Large intestine (tissue), 3 donors: Measurements from ENCODE around the gene MRPL3. TPM values are rescaled to one million over a fixed set of nuclear protein-coding genes. Genes with fewer than 3 reads are reported as not detected.

Experiments
- DNase-seq, 2 donors: peaks; one replicate each; pipeline versions ENCODE4 v3.0.0 to v3.0.0-alpha.2; 2013
- H3K27ac ChIP-seq: one replicate; pipeline ENCODE4 v1.5.1; 2013; ENCODE audit warnings: low read length
- H3K27me3 ChIP-seq: 2 replicates; pipeline ENCODE4 v1.6.1; 2013; ENCODE audit warnings: low read length; ENCODE audit not compliant: control insufficient read depth, insufficient read depth
- H3K36me3 ChIP-seq: 2 replicates; pipeline ENCODE4 v1.6.1; 2013; ENCODE audit warnings: low read length; ENCODE audit not compliant: control insufficient read depth, insufficient read depth
- H3K4me1 ChIP-seq: one replicate; pipeline ENCODE4 v1.6.1; 2013; ENCODE audit warnings: low read length; ENCODE audit not compliant: control insufficient read depth, insufficient read depth
- H3K4me3 ChIP-seq: one replicate; pipeline ENCODE4 v1.5.1; 2013; ENCODE audit warnings: low read length
- H3K9me3 ChIP-seq: one replicate; pipeline ENCODE4 v1.6.1; 2013; ENCODE audit warnings: mild to moderate bottlenecking, low read depth, low read length, moderate library complexity; ENCODE audit not compliant: control insufficient read depth
- WGBS: methylation state at CpG from one replicate; pipeline ENCODE4 v1.1.5; 2013; ENCODE audit warnings: low lambda C conversion rate; ENCODE audit not compliant: insufficient coverage; 5-methylcytosine and 5-hydroxymethylcytosine counted together
- polyA plus RNA-seq: library from polyadenylated mRNA; unstranded; fragments of 120-200 nt; gene quantifications from one replicate; pipeline ENCODE4 v1.2.1, GENCODE V29; 2013

The MRPL3 gene
- polyA plus RNA-seq, 1 donor, result 94.8 TPM

DNA sequence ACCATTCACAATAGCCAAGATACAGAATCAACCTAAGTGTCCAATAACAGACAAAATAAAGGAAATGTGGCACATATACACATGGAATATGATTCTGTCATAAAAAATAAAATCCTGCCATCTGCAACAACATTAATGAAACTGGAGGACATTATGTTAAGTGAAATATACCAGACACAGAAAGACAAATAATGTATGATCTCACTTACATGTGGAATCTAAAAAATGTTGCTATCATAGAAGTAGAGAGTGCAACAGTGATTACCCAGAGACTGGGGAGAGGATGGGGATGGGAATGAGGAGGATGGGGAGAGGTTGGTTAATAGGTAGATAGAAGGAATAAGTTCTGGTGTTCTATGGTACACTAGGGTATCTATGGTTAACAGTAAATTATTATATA lies 28.7 kb downstream of the MRPL3 start:
- H3K9me3 ChIP-seq, result no peaks in the 10 kb centered on the region
- peaks cover 30% of the 10 kb centered on the region for H3K36me3 ChIP-seq
- no peaks in the 10 kb centered on the region for H3K27me3 ChIP-seq
- H3K27ac ChIP-seq, result no peak overlapping the region
- DNase-seq, result no peak
- H3K4me1 ChIP-seq, result no peaks in the 10 kb centered on the region
- no peak overlapping the region for H3K4me3 ChIP-seq

DNA sequence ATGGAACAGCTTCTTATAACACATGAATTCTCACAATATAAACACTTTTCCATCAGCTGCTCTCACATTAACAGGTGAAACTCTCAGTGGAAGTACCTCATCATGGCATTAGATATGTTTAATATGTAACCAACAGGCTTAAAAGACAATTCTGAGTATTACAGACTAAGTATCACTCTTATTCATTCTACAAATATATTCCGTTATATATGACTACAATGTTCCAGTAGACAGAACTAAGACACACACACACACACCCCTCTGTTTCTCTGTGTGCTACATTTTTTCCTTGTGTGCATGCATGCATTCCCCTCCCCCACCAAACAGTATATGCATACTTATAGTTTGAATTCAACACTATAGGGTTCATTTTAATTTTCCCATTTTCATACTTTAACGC lies 32.4 kb downstream of the MRPL3 start:
- Histone ChIP-seq H3K36me3 (peaks cover 31% of the 10 kb centered on the region), H3K4me3 (no peak overlapping the region), H3K27me3 (no peaks in the 10 kb centered on the region), H3K9me3 (no peaks in the 10 kb centered on the region), H3K4me1 (no peaks in the 10 kb centered on the region), H3K27ac (no peak overlapping the region)
- WGBS, result 100% methylated on average over 1 of the region's 2 CpGs
- no peak for DNase-seq

DNA sequence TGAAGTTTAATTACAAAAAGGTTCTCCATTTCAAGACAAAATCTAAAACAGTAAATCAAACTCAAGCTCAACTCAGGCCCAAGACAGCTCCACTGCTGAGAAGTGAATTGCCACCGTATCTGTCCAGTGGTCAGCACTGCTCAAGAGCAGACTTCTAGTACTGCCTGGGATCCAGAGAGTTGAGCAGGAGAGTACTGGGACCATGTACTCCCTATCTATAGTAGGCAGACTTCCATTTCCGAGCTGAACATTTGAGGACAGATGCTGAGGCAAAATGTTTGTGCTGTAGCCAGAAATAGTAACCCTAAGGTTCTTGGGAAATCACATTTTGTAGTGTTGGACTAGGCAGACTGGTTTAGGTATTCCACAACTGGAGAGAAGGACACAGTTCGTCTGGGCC lies 44.1 kb downstream of the MRPL3 start:
- Histone ChIP-seq H3K4me3 (no peak overlapping the region), H3K36me3 (peaks cover 9% of the 10 kb centered on the region), H3K4me1 (peaks cover 10% of the 10 kb centered on the region), H3K27me3 (no peaks in the 10 kb centered on the region), H3K27ac (no peak overlapping the region), H3K9me3 (no peaks in the 10 kb centered on the region)
- 100% methylated on average over 1 of the region's 3 CpGs for WGBS
- DNase-seq, result no peak

DNA sequence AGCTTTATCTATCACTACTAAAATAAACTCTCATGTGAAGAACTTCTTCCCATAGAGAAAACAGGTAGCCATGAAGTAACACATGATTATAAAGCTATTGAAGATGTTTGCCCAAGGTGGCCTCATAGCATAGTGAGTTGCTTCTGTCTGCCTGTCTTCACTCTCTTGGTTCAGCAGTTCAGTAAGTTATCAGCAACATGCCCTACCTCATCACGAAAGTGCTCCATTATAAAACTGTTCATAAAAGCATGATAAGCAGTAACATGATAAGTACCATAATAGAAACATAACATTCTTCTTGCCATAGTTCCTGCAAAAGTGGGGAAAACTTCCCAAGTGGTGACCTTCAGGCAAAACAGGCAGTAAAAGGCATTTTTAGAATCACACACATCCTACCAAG lies 45.6 kb downstream of the MRPL3 start:
- no CpG with 5 or more reads among the region's 1 CpG for WGBS
- no peaks in the 10 kb centered on the region for H3K27me3 ChIP-seq

DNA sequence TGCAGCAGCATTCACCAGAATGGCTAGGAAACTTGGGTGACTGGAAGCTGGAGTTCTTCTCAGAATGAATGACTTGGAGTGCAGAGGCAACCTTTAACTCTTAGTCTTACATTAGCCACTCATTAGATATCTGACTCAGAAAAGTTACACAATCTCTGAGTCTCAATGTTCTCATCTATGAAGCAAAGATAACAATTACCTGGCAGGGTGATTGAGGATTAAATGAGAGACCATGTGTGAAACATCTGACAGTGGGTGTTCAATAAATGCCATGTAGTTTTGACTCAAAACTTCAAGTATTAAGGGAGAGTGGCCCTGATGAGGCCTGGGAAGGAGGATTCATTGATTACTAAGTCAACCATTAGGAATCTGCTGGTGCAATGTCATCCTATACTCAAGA lies 48.3 kb downstream of the MRPL3 start:
- Histone ChIP-seq H3K4me3 (no peak overlapping the region), H3K36me3 (no peaks in the 10 kb centered on the region), H3K27me3 (no peaks in the 10 kb centered on the region), H3K9me3 (no peaks in the 10 kb centered on the region), H3K27ac (peak overlapping the region; percentile 69), H3K4me1 (peaks cover 10% of the 10 kb centered on the region)
- DNase-seq, result peak; percentile 49 to 70

More for the DNA sequence above, 45.6 kb downstream of the MRPL3 start:
- Histone ChIP-seq H3K4me3 (no peak overlapping the region), H3K9me3 (no peaks in the 10 kb centered on the region), H3K36me3 (peaks cover 5% of the 10 kb centered on the region), H3K27ac (peak overlapping the region; percentile 38), H3K4me1 (peaks cover 10% of the 10 kb centered on the region)
- peak; percentile 21 to 62 for DNase-seq

- Histone ChIP-seq H3K27me3 (no peaks in the 10 kb centered on the region), H3K4me1 (peaks cover 10% of the 10 kb centered on the region), H3K36me3 (no peaks in the 10 kb centered on the region), H3K9me3 (no peaks in the 10 kb centered on the region), H3K27ac (peak overlapping the region; percentile 69), H3K4me3 (no peak overlapping the region)
- no peak for DNase-seq
- WGBS, result 83% methylated on average over 2 of the region's 4 CpGs
Observed at GRCh38 chr3:131453533-131453932, 49.2 kb downstream of the MRPL3 start.

- DNase-seq, result no peak
- Histone ChIP-seq H3K27me3 (no peaks in the 10 kb centered on the region), H3K4me3 (no peak overlapping the region), H3K27ac (no peak overlapping the region), H3K4me1 (no peaks in the 10 kb centered on the region), H3K36me3 (no peaks in the 10 kb centered on the region), H3K9me3 (peaks cover 3% of the 10 kb centered on the region)
- WGBS, result 82% methylated on average over 2 of the region's 2 CpGs
Observed at GRCh38 chr3:131447349-131447748, 55.4 kb downstream of the MRPL3 start.

GRCh38 chr3:131444180-131444579 lies 58.6 kb downstream of the MRPL3 start:
- WGBS, result 70% methylated on average over 3 of the region's 4 CpGs
- DNase-seq, result no peak

GRCh38 chr3:131439084-131439483 lies 63.7 kb downstream of the MRPL3 start:
- WGBS, result no CpG with 5 or more reads among the region's 1 CpG
- Histone ChIP-seq H3K4me3 (no peak overlapping the region), H3K27ac (no peak overlapping the region), H3K36me3 (no peaks in the 10 kb centered on the region), H3K27me3 (peaks cover 5% of the 10 kb centered on the region), H3K9me3 (no peaks in the 10 kb centered on the region), H3K4me1 (no peaks in the 10 kb centered on the region)
- no peak for DNase-seq

More at GRCh38 chr3:131444180-131444579, 58.6 kb downstream of the MRPL3 start:
- peaks cover 5% of the 10 kb centered on the region for H3K27me3 ChIP-seq
- H3K36me3 ChIP-seq, result no peaks in the 10 kb centered on the region
- H3K4me1 ChIP-seq, result no peaks in the 10 kb centered on the region
- no peak overlapping the region for H3K27ac ChIP-seq
- H3K4me3 ChIP-seq, result no peak overlapping the region
- peaks cover 3% of the 10 kb centered on the region for H3K9me3 ChIP-seq

DNA sequence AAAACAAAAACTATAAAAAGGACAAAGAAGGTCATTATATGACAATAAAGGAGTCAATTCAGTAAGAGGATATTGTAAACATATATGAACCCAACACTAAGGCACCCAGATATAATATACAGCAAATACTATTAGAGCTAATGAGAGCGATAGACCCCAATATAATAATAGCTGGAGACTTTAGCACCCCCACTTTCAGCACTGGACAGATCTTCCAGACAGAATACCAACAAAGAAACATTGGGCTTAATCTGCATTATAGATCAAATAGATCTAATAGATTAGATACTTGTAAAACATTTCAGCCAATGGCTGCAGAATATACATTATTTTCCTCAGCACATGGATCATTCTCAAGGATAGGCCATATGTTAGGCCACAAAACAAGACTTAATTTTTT lies 67.8 kb downstream of the MRPL3 start:
- Histone ChIP-seq H3K36me3 (no peaks in the 10 kb centered on the region), H3K4me3 (no peak overlapping the region), H3K4me1 (no peaks in the 10 kb centered on the region), H3K27ac (no peak overlapping the region), H3K27me3 (no peaks in the 10 kb centered on the region), H3K9me3 (no peaks in the 10 kb centered on the region)
- DNase-seq, result no peak
- no CpG with 5 or more reads among the region's 1 CpG for WGBS

DNA sequence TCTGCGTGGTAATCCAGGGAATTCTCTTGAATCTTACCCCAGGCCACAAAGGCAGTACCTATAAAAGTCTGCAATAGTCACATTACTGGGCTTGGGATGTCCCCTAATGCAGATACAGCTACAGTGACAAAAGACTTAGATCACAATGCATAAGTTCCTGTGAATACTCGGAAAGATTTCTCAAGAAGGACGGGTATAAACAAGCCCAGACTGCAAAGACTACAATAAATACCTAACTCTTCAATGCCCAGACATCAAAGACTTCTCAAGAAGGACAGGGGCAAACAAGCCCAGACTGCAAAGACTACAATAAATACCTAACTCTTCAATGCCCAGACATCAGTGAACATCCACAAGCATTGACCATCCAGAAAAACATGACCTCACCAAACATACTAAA lies 70.3 kb downstream of the MRPL3 start:
- H3K27me3 ChIP-seq, result no peaks in the 10 kb centered on the region
- H3K4me1 ChIP-seq, result peaks cover 2% of the 10 kb centered on the region
- no peak overlapping the region for H3K27ac ChIP-seq
- no CpG with 5 or more reads among the region's 3 CpGs for WGBS
- no peak overlapping the region for H3K4me3 ChIP-seq
- DNase-seq, result no peak
- H3K9me3 ChIP-seq, result no peaks in the 10 kb centered on the region
- no peaks in the 10 kb centered on the region for H3K36me3 ChIP-seq
